Measurements from ENCODE around the gene FBXO17. TPM values are rescaled to one million over a fixed set of nuclear protein-coding genes. Genes with fewer than 3 reads are reported as not detected.

Gene FBXO17
- total and polyA plus RNA-seq, 2 of the 13 experiments (the other 11 are each of a cell fraction or from before 2014, with no cell fraction given) = 22.1 to 58.7 TPM

GRCh38 chr19:38899447-38900201, 75.9 kb downstream of the FBXO17 start, which contains the start of the genes NFKBIB and SIRT2 (continued):
- TF ChIP-seq PAXIP1 (CRISPR knock-in tag; conservative IDR thresholded peaks at IDR 0.05) (peak; percentile 51), YEATS2 (CRISPR knock-in tag; IDR thresholded peaks at IDR 0.05; ENCODE audit: borderline replicate concordance) (peak; percentile 83), RBM22 (optimal IDR thresholded peaks at IDR 0.05; ENCODE audit: low read length) (no peak), AKAP8 (CRISPR knock-in tag; IDR thresholded peaks at IDR 0.05) (0 out of 2 replicates have a peak, but pooled peaks have one; percentile 39), ZNF550 (CRISPR knock-in tag; IDR thresholded peaks at IDR 0.05; ENCODE audit: borderline replicate concordance) (no peak), ATF7-NPFF (CRISPR knock-in tag; IDR thresholded peaks at IDR 0.05; ENCODE audit: low read depth) (no peak; the same call in 1 of the 2 replicates), SRSF1 (optimal IDR thresholded peaks at IDR 0.05; ENCODE audit: low read depth, low read length) (peak; percentile 89), ZNF816 (CRISPR knock-in tag; IDR thresholded peaks at IDR 0.05; ENCODE audit: borderline replicate concordance) (no peak), ZNF205 (CRISPR knock-in tag; IDR thresholded peaks at IDR 0.05) (peak; percentile 77), ZNF446 (CRISPR knock-in tag; IDR thresholded peaks at IDR 0.05) (no peak), PAWR (CRISPR knock-in tag; IDR thresholded peaks at IDR 0.05; ENCODE audit: borderline replicate concordance) (no peak), MEF2D (CRISPR knock-in tag; IDR thresholded peaks at IDR 0.05) (peak; percentile 38; the same call in 1 of the 2 replicates), CAMTA2 (CRISPR knock-in tag; IDR thresholded peaks at IDR 0.05; ENCODE audit: borderline replicate concordance) (no peak), ZNF331 (CRISPR knock-in tag; IDR thresholded peaks at IDR 0.05) (peak; percentile 8; the same call in 1 of the 2 replicates), ZSCAN21 (CRISPR knock-in tag; IDR thresholded peaks at IDR 0.05; ENCODE audit: borderline replicate concordance) (peak; percentile 80; the same call in 1 of the 2 replicates), THAP9 (CRISPR knock-in tag; IDR thresholded peaks at IDR 0.05; ENCODE audit: borderline replicate concordance) (peak; percentile 79; the same call in 1 of the 2 replicates), KAT8 (CRISPR knock-in tag; IDR thresholded peaks at IDR 0.05) (peak; percentile 79), ETV5 (CRISPR knock-in tag; IDR thresholded peaks at IDR 0.05; ENCODE audit: borderline replicate concordance) (0 out of 2 replicates have a peak, but pooled peaks have one; percentile 35), ZNF260 (CRISPR knock-in tag; IDR thresholded peaks at IDR 0.05; ENCODE audit: borderline replicate concordance, low read depth) (no peak)
- TF ChIP-seq, protein P1, sequence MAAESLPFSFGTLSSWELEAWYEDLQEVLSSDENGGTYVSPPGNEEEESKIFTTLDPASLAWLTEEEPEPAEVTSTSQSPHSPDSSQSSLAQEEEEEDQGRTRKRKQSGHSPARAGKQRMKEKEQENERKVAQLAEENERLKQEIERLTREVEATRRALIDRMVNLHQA (CRISPR knock-in tag; IDR thresholded peaks at IDR 0.05) = no peak
- TF ChIP-seq, protein P2, sequence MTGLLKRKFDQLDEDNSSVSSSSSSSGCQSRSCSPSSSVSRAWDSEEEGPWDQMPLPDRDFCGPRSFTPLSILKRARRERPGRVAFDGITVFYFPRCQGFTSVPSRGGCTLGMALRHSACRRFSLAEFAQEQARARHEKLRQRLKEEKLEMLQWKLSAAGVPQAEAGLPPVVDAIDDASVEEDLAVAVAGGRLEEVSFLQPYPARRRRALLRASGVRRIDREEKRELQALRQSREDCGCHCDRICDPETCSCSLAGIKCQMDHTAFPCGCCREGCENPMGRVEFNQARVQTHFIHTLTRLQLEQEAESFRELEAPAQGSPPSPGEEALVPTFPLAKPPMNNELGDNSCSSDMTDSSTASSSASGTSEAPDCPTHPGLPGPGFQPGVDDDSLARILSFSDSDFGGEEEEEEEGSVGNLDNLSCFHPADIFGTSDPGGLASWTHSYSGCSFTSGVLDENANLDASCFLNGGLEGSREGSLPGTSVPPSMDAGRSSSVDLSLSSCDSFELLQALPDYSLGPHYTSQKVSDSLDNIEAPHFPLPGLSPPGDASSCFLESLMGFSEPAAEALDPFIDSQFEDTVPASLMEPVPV (CRISPR knock-in tag; IDR thresholded peaks at IDR 0.05) = 0 out of 2 replicates have a peak, but pooled peaks have one; percentile 46
